HEK293T (cell line): ENCODE results near the gene AGAP1.

Source experiments
- CTCF ChIA-PET: fragments of 350-600 bp; formaldehyde crosslinking; extraction: SDS; loops from one replicate; lab custom pipeline; 2021; ENCODE audit warnings: antibody characterized with exemption, inconsistent platforms; lab: Yijun Ruan, JAX
- POLR2A ChIA-PET: fragments of 350-600 bp; formaldehyde crosslinking; extraction: SDS; loops from one replicate; lab custom pipeline; 2020; ENCODE audit warnings: antibody characterized with exemption, inconsistent platforms; lab: Yijun Ruan, JAX
- DNase-seq: peaks from one replicate; pipeline ENCODE4 v3.0.0; 2012; ENCODE audit warnings: mixed read lengths; ENCODE audit errors: extremely low spot score
- ARNT ChIP-seq: fragments of 450-650 bp; IDR thresholded peaks from 2 replicates; pipeline ENCODE4 v1.6.1; 2017; ENCODE audit warnings: mild to moderate bottlenecking
- BHLHE40 ChIP-seq: fragments of 450-650 bp; IDR thresholded peaks from 2 replicates; pipeline ENCODE4 v1.6.1; 2016; ENCODE audit warnings: mild to moderate bottlenecking, moderate library complexity, borderline replicate concordance
- CTBP1 ChIP-seq: fragments of 450-650 bp; IDR thresholded peaks from 2 replicates; pipeline ENCODE4 v1.6.1; 2016; ENCODE audit warnings: borderline replicate concordance
- ELF4 ChIP-seq: fragments of 450-650 bp; IDR thresholded peaks from 2 replicates; pipeline ENCODE4 v1.6.1; 2017; ENCODE audit warnings: antibody characterized with exemption
- FOXA1 ChIP-seq: fragments of 450-650 bp; IDR thresholded peaks from 2 replicates; pipeline ENCODE4 v1.6.1; 2016; ENCODE audit warnings: mild to moderate bottlenecking
- FOXK2 ChIP-seq: fragments of 450-650 bp; IDR thresholded peaks from 2 replicates; pipeline ENCODE4 v1.6.1; 2016; ENCODE audit warnings: mild to moderate bottlenecking
- FOXM1 ChIP-seq: fragments of 450-650 bp; IDR thresholded peaks from 2 replicates; pipeline ENCODE4 v1.6.1; 2017; ENCODE audit warnings: mild to moderate bottlenecking, borderline replicate concordance
- HDGF ChIP-seq: fragments of 450-650 bp; IDR thresholded peaks from 2 replicates; pipeline ENCODE4 v1.6.1; 2017; ENCODE audit warnings: antibody characterized with exemption, borderline replicate concordance
- L3MBTL2 ChIP-seq: fragments of 450-650 bp; conservative IDR thresholded peaks from 2 replicates; pipeline ENCODE4 v1.6.1; 2016; ENCODE audit warnings: mild to moderate bottlenecking
- LEF1 ChIP-seq: fragments of 450-650 bp; IDR thresholded peaks from 2 replicates; pipeline ENCODE4 v1.6.1; 2017; ENCODE audit warnings: mild to moderate bottlenecking, borderline replicate concordance
- NFRKB ChIP-seq: fragments of 450-650 bp; IDR thresholded peaks from 2 replicates; pipeline ENCODE4 v1.6.1; 2016; ENCODE audit warnings: mild to moderate bottlenecking, moderate library complexity
- SP1 ChIP-seq: fragments of 450-650 bp; IDR thresholded peaks from 2 replicates; pipeline ENCODE4 v1.6.1; 2017
- SUZ12 ChIP-seq: fragments of 450-650 bp; IDR thresholded peaks from 2 replicates; pipeline ENCODE4 v1.6.1; 2016; ENCODE audit warnings: mild to moderate bottlenecking
- TARDBP ChIP-seq: fragments of 450-650 bp; IDR thresholded peaks from 2 replicates; pipeline ENCODE4 v1.6.1; 2016
- ZNF384 ChIP-seq: fragments of 450-650 bp; IDR thresholded peaks from 2 replicates; pipeline ENCODE4 v1.6.1; 2016
- TF ChIP-seq, protein P1 (sequence below): fragments of 450-650 bp; IDR thresholded peaks from 2 replicates; pipeline ENCODE4 v1.6.1; 2016

Gene AGAP1

DNA sequence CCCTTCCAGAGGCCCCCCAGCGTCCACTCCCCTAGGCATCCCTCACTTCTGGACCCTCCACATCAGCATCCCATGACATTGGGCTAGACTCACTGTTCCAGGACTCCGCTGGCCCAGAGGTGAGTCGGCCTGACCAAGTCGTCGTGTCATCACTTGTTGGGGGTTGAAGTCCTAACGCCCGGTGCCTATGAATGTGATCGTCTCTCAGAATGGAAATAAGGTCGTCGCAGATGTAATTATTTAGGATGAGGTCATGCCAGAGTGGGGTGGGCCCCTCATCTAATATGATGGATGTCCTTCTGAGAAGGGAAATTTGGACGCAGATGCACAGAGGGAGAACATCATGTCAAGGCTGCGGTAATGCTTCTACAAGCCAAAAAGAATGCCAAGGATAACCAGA is 142.7 kb downstream of the AGAP1 start:
- TF ChIP-seq BHLHE40 (no peak), FOXA1 (no peak), FOXK2 (no peak), HDGF (no peak), SP1 (no peak), ZNF384 (no peak), FOXM1 (no peak), ELF4 (no peak), NFRKB (no peak), CTBP1 (no peak), LEF1 (no peak), ARNT (no peak), L3MBTL2 (no peak), SUZ12 (no peak), TARDBP (no peak)
- TF ChIP-seq, protein P1, sequence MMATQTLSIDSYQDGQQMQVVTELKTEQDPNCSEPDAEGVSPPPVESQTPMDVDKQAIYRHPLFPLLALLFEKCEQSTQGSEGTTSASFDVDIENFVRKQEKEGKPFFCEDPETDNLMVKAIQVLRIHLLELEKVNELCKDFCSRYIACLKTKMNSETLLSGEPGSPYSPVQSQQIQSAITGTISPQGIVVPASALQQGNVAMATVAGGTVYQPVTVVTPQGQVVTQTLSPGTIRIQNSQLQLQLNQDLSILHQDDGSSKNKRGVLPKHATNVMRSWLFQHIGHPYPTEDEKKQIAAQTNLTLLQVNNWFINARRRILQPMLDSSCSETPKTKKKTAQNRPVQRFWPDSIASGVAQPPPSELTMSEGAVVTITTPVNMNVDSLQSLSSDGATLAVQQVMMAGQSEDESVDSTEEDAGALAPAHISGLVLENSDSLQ, result no peak
- no peak for DNase-seq
- POLR2A ChIA-PET, result no interaction called here
- CTCF ChIA-PET, result no interaction called here

GRCh38 chr2:235637896-235638295 is 144.1 kb downstream of the AGAP1 start:
- no peak for DNase-seq
- ChIA-PET CTCF (interaction anchor here (1.9 kb wide), 1 partner anchor 108 kb away, joined by 9 read pairs; no protein-coding TSS in a partner anchor), POLR2A (no interaction called here)
- TF ChIP-seq HDGF (no peak), BHLHE40 (no peak), NFRKB (no peak), FOXA1 (no peak), SP1 (no peak), CTBP1 (no peak), FOXM1 (no peak), ZNF384 (no peak)
- TF ChIP-seq, protein P1, result no peak

GRCh38 chr2:235638541-235639427 is 144.9 kb downstream of the AGAP1 start:
- ChIA-PET POLR2A (no interaction called here), CTCF (interaction anchor here (0.6 to 1.9 kb wide), 7 partner anchors 11 to 108 kb away, joined by 3 to 9 read pairs (median 3); no protein-coding TSS in a partner anchor)
- DNase-seq, result no peak
- TF ChIP-seq NFRKB, result no peak

DNA sequence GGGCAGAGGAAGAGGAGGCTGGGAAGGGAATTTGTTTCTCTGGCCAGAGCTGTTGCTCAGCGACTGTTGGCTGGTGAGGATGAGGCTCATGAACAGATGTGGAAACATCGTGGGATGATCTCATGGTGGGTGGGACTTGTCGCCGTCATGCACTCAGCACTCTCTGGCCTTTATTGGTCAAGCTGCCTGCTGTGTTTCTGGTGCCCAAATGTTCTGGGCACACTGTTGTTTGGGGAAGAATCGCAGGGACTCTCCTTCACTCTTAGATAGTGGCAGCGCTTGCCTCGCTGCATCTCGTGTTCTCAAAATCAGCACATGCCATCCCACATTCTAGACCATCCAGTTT is 145.6 kb downstream of the AGAP1 start:
- CTCF ChIA-PET, result interaction anchor here (0.6 to 1.9 kb wide), 7 partner anchors 12 to 107 kb away, joined by 3 to 9 read pairs (median 3); no protein-coding TSS in a partner anchor
- POLR2A ChIA-PET, result no interaction called here
- DNase-seq, result peak; percentile 20
- TF ChIP-seq BHLHE40 (no peak), SP1 (no peak), FOXK2 (no peak), ARNT (no peak), FOXA1 (no peak), HDGF (no peak), CTBP1 (no peak), L3MBTL2 (no peak), ELF4 (no peak), FOXM1 (no peak), TARDBP (no peak), NFRKB (no peak), ZNF384 (no peak), LEF1 (no peak), SUZ12 (no peak)
- TF ChIP-seq, protein P1, result no peak

- no peak for DNase-seq
- POLR2A ChIA-PET, result no interaction called here
- CTCF ChIA-PET, result interaction anchor here (1.9 kb wide), 1 partner anchor 106 kb away, joined by 9 read pairs; no protein-coding TSS in a partner anchor
- TF ChIP-seq ARNT, result no peak
- TF ChIP-seq, protein P1, result peak; percentile 43; the same call in 1 of the 2 replicates
Observed at GRCh38 chr2:235639885-235640284, 146.0 kb downstream of the AGAP1 start.

DNA sequence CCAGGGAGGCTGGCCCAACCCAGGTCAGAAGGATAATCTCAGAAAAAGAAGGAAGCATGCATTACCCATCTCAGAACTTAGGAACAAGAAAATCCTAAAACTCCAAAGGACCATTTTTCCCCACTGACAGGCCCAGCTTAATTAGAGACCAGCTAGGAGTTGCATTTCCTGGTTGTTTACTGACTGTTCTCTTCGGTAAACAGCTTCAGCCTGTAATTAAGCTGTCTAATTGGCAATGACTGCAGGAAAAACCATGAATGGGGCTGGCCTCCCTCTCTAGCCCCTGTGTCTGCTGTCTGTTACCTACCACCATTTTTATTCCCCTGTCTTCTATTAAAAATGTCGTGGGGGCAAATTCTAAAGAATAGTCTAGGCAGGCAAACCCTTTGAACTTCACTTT is 146.5 kb downstream of the AGAP1 start:
- TF ChIP-seq SUZ12, result no peak
- no peak for TF ChIP-seq ELF4
- TF ChIP-seq HDGF, result no peak
- no peak for TF ChIP-seq L3MBTL2
- no peak for TF ChIP-seq CTBP1
- TF ChIP-seq TARDBP, result no peak
- no peak for TF ChIP-seq SP1
- no peak for TF ChIP-seq LEF1
- no peak for TF ChIP-seq BHLHE40
- TF ChIP-seq ZNF384, result no peak
- no peak for TF ChIP-seq FOXA1
- no peak for TF ChIP-seq ARNT
- no peak for TF ChIP-seq FOXM1
- TF ChIP-seq, protein P1, result no peak
- no peak for TF ChIP-seq FOXK2
- no peak for TF ChIP-seq NFRKB
- ChIA-PET POLR2A (no interaction called here), CTCF (no interaction called here)
- no peak for DNase-seq
